Measurements from ENCODE around the gene GHR.

The GHR gene

DNA sequence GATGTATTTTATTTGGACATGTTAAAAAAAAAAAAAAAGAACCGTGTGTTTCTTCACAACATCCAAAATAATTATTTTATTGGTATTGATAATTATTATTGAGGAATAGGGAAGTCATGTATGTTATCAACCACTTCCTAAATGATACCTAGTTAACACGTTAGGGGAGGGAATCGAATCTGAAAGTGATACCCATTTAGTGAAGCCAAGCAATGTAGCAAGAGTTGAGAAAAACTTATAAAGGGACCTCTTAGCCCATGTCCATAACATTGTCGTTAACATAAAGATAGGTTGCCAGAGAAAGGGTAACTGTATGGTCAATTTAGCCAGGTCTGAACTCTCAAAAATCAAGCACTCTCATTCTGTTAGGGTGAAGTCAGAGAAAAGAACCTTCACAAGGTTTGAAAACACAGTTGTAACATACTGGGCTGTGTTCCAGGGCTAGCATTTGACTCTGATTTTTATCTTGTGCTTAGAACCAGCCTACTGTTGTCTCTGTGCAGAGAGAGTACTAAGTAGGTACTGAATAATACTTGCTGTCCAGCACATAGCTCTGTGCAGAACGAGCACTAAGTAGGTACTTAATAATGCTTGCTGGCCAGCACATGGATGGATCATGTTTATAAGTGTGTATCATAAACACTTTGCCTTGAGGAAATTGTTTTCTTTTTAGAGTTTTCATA, 60.4 kb downstream of the GHR start:
- peak; percentile 31 for DNase-seq (ENCODE audit: low read depth)
- H3K4me3 ChIP-seq (ENCODE audit: low read depth, low read length) = no peak overlapping the region
- TF ChIP-seq, protein P1, sequence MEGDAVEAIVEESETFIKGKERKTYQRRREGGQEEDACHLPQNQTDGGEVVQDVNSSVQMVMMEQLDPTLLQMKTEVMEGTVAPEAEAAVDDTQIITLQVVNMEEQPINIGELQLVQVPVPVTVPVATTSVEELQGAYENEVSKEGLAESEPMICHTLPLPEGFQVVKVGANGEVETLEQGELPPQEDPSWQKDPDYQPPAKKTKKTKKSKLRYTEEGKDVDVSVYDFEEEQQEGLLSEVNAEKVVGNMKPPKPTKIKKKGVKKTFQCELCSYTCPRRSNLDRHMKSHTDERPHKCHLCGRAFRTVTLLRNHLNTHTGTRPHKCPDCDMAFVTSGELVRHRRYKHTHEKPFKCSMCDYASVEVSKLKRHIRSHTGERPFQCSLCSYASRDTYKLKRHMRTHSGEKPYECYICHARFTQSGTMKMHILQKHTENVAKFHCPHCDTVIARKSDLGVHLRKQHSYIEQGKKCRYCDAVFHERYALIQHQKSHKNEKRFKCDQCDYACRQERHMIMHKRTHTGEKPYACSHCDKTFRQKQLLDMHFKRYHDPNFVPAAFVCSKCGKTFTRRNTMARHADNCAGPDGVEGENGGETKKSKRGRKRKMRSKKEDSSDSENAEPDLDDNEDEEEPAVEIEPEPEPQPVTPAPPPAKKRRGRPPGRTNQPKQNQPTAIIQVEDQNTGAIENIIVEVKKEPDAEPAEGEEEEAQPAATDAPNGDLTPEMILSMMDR (conservative IDR thresholded peaks at IDR 0.05; ENCODE audit: low read depth, low read length) = no peak

DNA sequence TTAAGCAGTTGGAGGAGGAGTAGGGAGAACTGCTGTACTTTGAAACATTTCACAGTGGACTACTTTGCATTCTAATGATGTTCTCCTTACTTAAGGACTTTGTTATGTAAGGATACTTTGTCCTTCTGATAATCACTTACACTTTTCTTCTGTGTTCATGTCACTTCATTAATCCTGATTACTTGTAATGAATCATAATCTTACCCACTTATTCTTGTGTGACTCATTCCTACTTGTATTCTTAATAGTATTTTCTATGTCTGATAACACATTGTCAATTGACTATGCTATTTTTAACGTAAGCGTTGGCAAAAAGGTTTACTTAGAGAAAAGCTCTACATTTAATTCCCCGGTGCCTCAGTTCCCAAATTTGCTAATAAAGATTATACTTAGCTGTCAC, 63.8 kb downstream of the GHR start:
- DNase-seq (ENCODE audit: low read depth) = no peak
- no peak overlapping the region for H3K4me3 ChIP-seq (ENCODE audit: low read depth, low read length)
- TF ChIP-seq, protein P1 (conservative IDR thresholded peaks at IDR 0.05; ENCODE audit: low read depth, low read length) = no peak

DNA sequence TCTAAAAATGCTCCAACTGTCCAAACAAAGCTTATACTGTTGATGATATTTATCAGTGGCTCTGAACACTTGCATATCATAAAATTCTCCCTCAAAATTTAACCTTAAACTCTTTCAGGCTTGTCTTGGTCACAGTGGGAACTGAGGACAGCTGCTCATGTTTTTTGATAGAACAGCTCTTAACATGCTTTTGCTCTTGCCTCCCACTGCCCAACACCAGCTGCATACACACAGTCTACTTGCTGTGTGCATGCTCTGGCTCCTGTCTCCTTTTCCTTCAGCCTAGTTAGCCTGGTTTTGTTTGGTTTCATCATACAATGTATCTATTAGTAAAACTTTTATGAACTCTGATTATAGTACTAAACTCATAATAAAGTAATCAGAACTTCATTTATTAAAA, 64.6 kb downstream of the GHR start:
- TF ChIP-seq, protein P1 (conservative IDR thresholded peaks at IDR 0.05; ENCODE audit: low read depth, low read length) = no peak
- H3K4me3 ChIP-seq (ENCODE audit: low read depth, low read length) = no peak overlapping the region
- no peak for DNase-seq (ENCODE audit: low read depth)

DNA sequence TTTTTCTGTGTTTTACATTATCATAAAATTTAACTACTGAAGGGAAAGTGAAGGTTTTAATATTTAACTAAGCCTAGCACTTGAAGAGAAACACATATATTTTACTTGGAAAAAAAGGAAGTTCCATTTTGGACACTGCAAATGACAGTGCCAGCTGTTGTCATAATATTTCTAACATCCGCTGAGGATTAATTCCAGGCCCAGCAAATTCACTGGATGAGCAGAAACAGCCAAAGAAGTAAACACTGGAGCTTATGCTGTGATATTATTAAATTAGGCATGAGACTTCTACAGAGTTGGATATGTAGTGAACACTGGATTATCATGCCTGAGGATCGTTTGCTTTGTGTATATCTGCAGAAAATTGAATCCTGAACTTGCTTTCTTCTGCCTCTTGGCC, 67.6 kb downstream of the GHR start:
- no peak overlapping the region for H3K4me3 ChIP-seq (ENCODE audit: low read depth, low read length)
- DNase-seq (ENCODE audit: low read depth) = no peak
- TF ChIP-seq, protein P1 (conservative IDR thresholded peaks at IDR 0.05; ENCODE audit: low read depth, low read length) = no peak

DNA sequence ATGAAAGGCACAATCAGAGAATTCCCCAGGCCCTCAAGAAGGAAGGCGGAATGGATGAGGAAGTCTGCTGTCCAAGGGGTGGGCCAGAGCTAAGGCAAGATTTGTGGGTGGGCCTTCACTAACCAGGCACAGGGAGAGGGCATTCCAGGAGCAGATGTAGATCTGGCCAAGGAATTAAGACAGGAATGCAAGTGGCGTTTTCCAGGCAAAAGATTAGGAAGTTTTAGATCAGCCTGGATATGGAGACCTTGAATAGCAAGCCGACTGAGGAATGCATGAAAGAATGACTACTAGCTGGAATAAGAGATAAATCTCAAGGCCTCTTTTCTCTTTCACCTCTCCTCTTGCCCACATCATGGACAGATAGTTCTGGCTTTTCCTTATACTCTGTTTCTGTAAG, 68.5 kb downstream of the GHR start:
- TF ChIP-seq, protein P1 (conservative IDR thresholded peaks at IDR 0.05; ENCODE audit: low read depth, low read length) = no peak
- no peak overlapping the region for H3K4me3 ChIP-seq (ENCODE audit: low read depth, low read length)
- no peak for DNase-seq (ENCODE audit: low read depth)

DNA sequence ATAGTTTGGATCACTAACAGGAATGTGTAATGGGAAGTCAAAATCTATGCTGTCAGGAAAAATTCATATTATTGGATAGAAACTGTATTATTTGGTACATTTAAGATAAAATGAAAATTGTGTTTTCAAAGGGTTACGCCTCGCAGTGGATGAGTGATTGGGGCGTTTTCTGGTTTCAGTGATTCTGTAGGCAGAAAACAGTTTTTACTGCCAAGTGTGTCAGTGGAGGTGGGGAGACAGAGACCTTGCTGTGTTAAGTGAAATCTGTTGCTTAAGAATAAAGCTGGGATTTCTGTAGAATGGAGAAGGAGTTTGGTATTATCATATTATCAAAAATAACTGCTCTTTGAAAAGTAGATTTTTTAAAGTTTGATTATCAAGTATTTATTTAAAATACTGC, 69.7 kb downstream of the GHR start:
- no peak overlapping the region for H3K4me3 ChIP-seq (ENCODE audit: low read depth, low read length)
- TF ChIP-seq, protein P1 (conservative IDR thresholded peaks at IDR 0.05; ENCODE audit: low read depth, low read length) = no peak
- no peak for DNase-seq (ENCODE audit: low read depth)

DNA sequence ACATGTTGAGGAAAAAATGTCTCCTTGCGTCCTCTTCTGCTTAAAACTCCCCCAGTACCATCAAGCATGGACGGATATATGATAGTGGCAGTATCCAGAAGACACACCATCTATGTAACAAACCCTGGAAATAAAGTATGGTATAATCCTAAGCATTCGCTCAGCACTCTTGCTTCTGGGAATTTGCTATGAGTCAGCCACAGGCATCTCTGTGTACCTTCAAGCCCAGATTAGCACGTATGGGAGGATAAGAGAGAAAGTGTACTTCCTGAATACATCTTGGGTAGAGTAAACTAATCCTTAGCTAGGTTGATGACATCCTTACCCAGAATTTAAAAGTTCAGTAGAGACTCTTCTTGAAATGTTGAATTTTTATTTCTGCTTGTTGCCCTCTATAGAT, 71.2 kb downstream of the GHR start:
- no peak overlapping the region for H3K4me3 ChIP-seq (ENCODE audit: low read depth, low read length)
- peak; percentile 28 for DNase-seq (ENCODE audit: low read depth)
- TF ChIP-seq, protein P1 (conservative IDR thresholded peaks at IDR 0.05; ENCODE audit: low read depth, low read length) = no peak

All from choroid plexus epithelial cell (primary cell).